LNCaP clone FGC (cell line): Measurements from ENCODE around the gene RASA4.
A peak's percentile ranks its signal among the peaks of the same experiment; 100 is the strongest.
"Not testable (repeated sequence)": the region's sequence is repeated elsewhere in the genome, so short reads cannot be mapped to it uniquely, and the experiment has no call there.

Experiments
- DNase-seq: peaks from one replicate; pipeline ENCODE4 v3.0.0-alpha.2; 2011; ENCODE audit warnings: low read depth
- H3K4me3 ChIP-seq: 2 replicates; pipeline ENCODE4 v1.5.1; 2011; ENCODE audit warnings: mild to moderate bottlenecking, low read depth, low read length, control low read depth
- CTCF ChIP-seq: IDR thresholded peaks from 2 replicates; pipeline ENCODE4 v1.5.1; 2012; ENCODE audit warnings: mild to moderate bottlenecking; ENCODE audit not compliant: control insufficient read depth, insufficient read depth; ENCODE audit errors: extremely low read depth

The RASA4 gene

GRCh38 chr7:102572261-102573239 is 44.0 kb downstream of the RASA4 start, which contains the start of gene POLR2J3:
Gene POLR2J3, minus strand, starts transcription at chr7:102572583. Its CDS starts 62 bp downstream, at chr7:102572521.
- peak within 1 kb of the TSS; percentile 62 for H3K4me3 ChIP-seq
- DNase-seq: peak; percentile 66
- TF ChIP-seq CTCF: peak; percentile 73

- H3K4me3 ChIP-seq, DNase-seq: not testable (repeated sequence)
These were observed 47.9 kb downstream of the RASA4 start for GRCh38 chr7:102568620-102569019.

- not testable (repeated sequence) for DNase-seq
These were observed 65.6 kb downstream of the RASA4 start, which contains the start of gene SPDYE2 for GRCh38 chr7:102550808-102551422. Gene SPDYE2, plus strand, starts transcription at chr7:102551226. Its CDS starts 2,030 bp downstream, at chr7:102553256.

GRCh38 chr7:102546353-102546752 is 70.2 kb downstream of the RASA4 start:
- DNase-seq, H3K4me3 ChIP-seq: not testable (repeated sequence)

More at GRCh38 chr7:102550808-102551422, 65.6 kb downstream of the RASA4 start, which contains the start of gene SPDYE2:
- not testable (repeated sequence) for H3K4me3 ChIP-seq

- not testable (repeated sequence) for H3K4me3 ChIP-seq, DNase-seq
These were observed 71.3 kb downstream of the RASA4 start for GRCh38 chr7:102545288-102545687.

- not testable (repeated sequence) for DNase-seq, H3K4me3 ChIP-seq
These were observed 72.2 kb downstream of the RASA4 start for GRCh38 chr7:102544372-102544771.

- not testable (repeated sequence) for DNase-seq, H3K4me3 ChIP-seq
These were observed 73.0 kb downstream of the RASA4 start, which contains the start of gene UPK3BL2 for GRCh38 chr7:102543596-102543995. Gene UPK3BL2, minus strand, starts transcription at chr7:102543696. Its CDS starts 60 bp downstream, at chr7:102543636.

GRCh38 chr7:102542771-102543170 is 73.8 kb downstream of the RASA4 start:
- not testable (repeated sequence) for DNase-seq, H3K4me3 ChIP-seq

- not testable (repeated sequence) for H3K4me3 ChIP-seq, DNase-seq
These were observed 74.5 kb downstream of the RASA4 start for GRCh38 chr7:102542083-102542482.

GRCh38 chr7:102540604-102541003 is 76.0 kb downstream of the RASA4 start:
- not testable (repeated sequence) for H3K4me3 ChIP-seq, DNase-seq

GRCh38 chr7:102535062-102535615 is 81.4 kb downstream of the RASA4 start:
- H3K4me3 ChIP-seq, DNase-seq: not testable (repeated sequence)

- not testable (repeated sequence) for DNase-seq, H3K4me3 ChIP-seq
These were observed 84.4 kb downstream of the RASA4 start for GRCh38 chr7:102532127-102532526.

GRCh38 chr7:102531583-102531982 is 85.0 kb downstream of the RASA4 start:
- not testable (repeated sequence) for H3K4me3 ChIP-seq, DNase-seq

- not testable (repeated sequence) for DNase-seq, H3K4me3 ChIP-seq
These were observed 88.4 kb downstream of the RASA4 start for GRCh38 chr7:102527822-102528793.

- H3K4me3 ChIP-seq, DNase-seq: not testable (repeated sequence)
These were observed 89.4 kb downstream of the RASA4 start for GRCh38 chr7:102527182-102527581.

GRCh38 chr7:102524803-102525202 is 91.8 kb downstream of the RASA4 start:
- not testable (repeated sequence) for H3K4me3 ChIP-seq, DNase-seq
